ENCODE measurements around the gene PTPRA. TPM values are rescaled to one million over a fixed set of nuclear protein-coding genes. Genes with fewer than 3 reads are reported as not detected.
"Not testable (repeated sequence)": the region's sequence is repeated elsewhere in the genome, so short reads cannot be mapped to it uniquely, and the experiment has no call there.

Gene PTPRA
- total and polyA plus RNA-seq, 5 donors: 11.8 to 37.5 (median 34.2) TPM

- DNase-seq (no peak), ATAC-seq (peak; percentile 58 to 62)
- 51% methylated on average over 7 of the region's 7 CpGs for WGBS
- Histone ChIP-seq H3K27ac (ENCODE audit: low read length) (no peak overlapping the region), H3K4me3 (ENCODE audit: low read length) (no peak overlapping the region), H3K9me3 (ENCODE audit: control insufficient read depth, low read length) (no peaks in the 10 kb centered on the region), H3K27me3 (ENCODE audit: control insufficient read depth, insufficient read depth) (no peaks in the 10 kb centered on the region), H3K4me1 (ENCODE audit: control insufficient read depth, insufficient read depth, low read length) (no peaks in the 10 kb centered on the region)
- intact Hi-C loops (cut with DNase I): no loop called here
Observed at GRCh38 chr20:3000852-3001523, 127.7 kb downstream of the PTPRA start.

- no peak for ATAC-seq
- DNase-seq: no peak
- Histone ChIP-seq H3K27ac (ENCODE audit: low read length) (no peak overlapping the region), H3K27me3 (ENCODE audit: control insufficient read depth, insufficient read depth) (no peaks in the 10 kb centered on the region), H3K4me1 (ENCODE audit: control insufficient read depth, insufficient read depth, low read length) (no peaks in the 10 kb centered on the region), H3K9me3 (ENCODE audit: control insufficient read depth, low read length) (no peaks in the 10 kb centered on the region), H3K4me3 (ENCODE audit: low read length) (no peak overlapping the region)
- intact Hi-C loops (cut with DNase I): no loop called here
- WGBS: 95% methylated on average over 2 of the region's 2 CpGs
Observed at GRCh38 chr20:3003416-3003815, 130.1 kb downstream of the PTPRA start.

GRCh38 chr20:3010985-3011723 lies 137.9 kb downstream of the PTPRA start:
- intact Hi-C loops (cut with DNase I): no loop called here
- no peaks in the 10 kb centered on the region for H3K27me3 ChIP-seq (ENCODE audit: control insufficient read depth, insufficient read depth)
- H3K4me1 ChIP-seq (ENCODE audit: control insufficient read depth, insufficient read depth, low read length): no peaks in the 10 kb centered on the region
- no peaks in the 10 kb centered on the region for H3K9me3 ChIP-seq (ENCODE audit: control insufficient read depth, low read length)
- no peak overlapping the region for H3K4me3 ChIP-seq (ENCODE audit: low read length)
- ATAC-seq (no peak), DNase-seq (no peak)
- no peak overlapping the region for H3K27ac ChIP-seq (ENCODE audit: low read length)
- 88% methylated on average over 1 of the region's 1 CpG for WGBS

GRCh38 chr20:3011752-3012151 lies 138.5 kb downstream of the PTPRA start:
- intact Hi-C loops (cut with DNase I): no loop called here
- no peak overlapping the region for H3K27ac ChIP-seq (ENCODE audit: low read length)
- H3K4me1 ChIP-seq (ENCODE audit: control insufficient read depth, insufficient read depth, low read length): no peaks in the 10 kb centered on the region
- ATAC-seq (no peak), DNase-seq (no peak)
- H3K9me3 ChIP-seq (ENCODE audit: control insufficient read depth, low read length): no peaks in the 10 kb centered on the region
- 77% methylated on average over 3 of the region's 3 CpGs for WGBS
- H3K27me3 ChIP-seq (ENCODE audit: control insufficient read depth, insufficient read depth): no peaks in the 10 kb centered on the region
- no peak overlapping the region for H3K4me3 ChIP-seq (ENCODE audit: low read length)

GRCh38 chr20:3013771-3014170 lies 140.5 kb downstream of the PTPRA start:
- intact Hi-C loops (cut with DNase I): no loop called here
- no peaks in the 10 kb centered on the region for H3K9me3 ChIP-seq (ENCODE audit: control insufficient read depth, low read length)
- ATAC-seq: no peak

GRCh38 chr20:3014179-3014578 lies 140.9 kb downstream of the PTPRA start:
- ATAC-seq: no peak
- 97% methylated on average over 7 of the region's 7 CpGs for WGBS

More at GRCh38 chr20:3013771-3014170, 140.5 kb downstream of the PTPRA start:
- Histone ChIP-seq H3K27me3 (ENCODE audit: control insufficient read depth, insufficient read depth) (no peaks in the 10 kb centered on the region), H3K4me1 (ENCODE audit: control insufficient read depth, insufficient read depth, low read length) (no peaks in the 10 kb centered on the region), H3K27ac (ENCODE audit: low read length) (no peak overlapping the region), H3K4me3 (ENCODE audit: low read length) (no peak overlapping the region)
- 99% methylated on average over 5 of the region's 5 CpGs for WGBS
- DNase-seq: no peak

GRCh38 chr20:3014662-3015061 lies 141.4 kb downstream of the PTPRA start:
- Histone ChIP-seq H3K27ac (ENCODE audit: low read length) (no peak overlapping the region), H3K9me3 (ENCODE audit: control insufficient read depth, low read length) (no peaks in the 10 kb centered on the region), H3K4me3 (ENCODE audit: low read length) (no peak overlapping the region), H3K27me3 (ENCODE audit: control insufficient read depth, insufficient read depth) (no peaks in the 10 kb centered on the region), H3K4me1 (ENCODE audit: control insufficient read depth, insufficient read depth, low read length) (no peaks in the 10 kb centered on the region)
- DNase-seq (no peak), ATAC-seq (no peak)
- intact Hi-C loops (cut with DNase I): no loop called here
- WGBS: 84% methylated on average over 3 of the region's 3 CpGs

More at GRCh38 chr20:3014179-3014578, 140.9 kb downstream of the PTPRA start:
- H3K27ac ChIP-seq (ENCODE audit: low read length): no peak overlapping the region
- no peaks in the 10 kb centered on the region for H3K4me1 ChIP-seq (ENCODE audit: control insufficient read depth, insufficient read depth, low read length)
- H3K27me3 ChIP-seq (ENCODE audit: control insufficient read depth, insufficient read depth): no peaks in the 10 kb centered on the region
- intact Hi-C loops (cut with DNase I): no loop called here
- no peak for DNase-seq
- H3K9me3 ChIP-seq (ENCODE audit: control insufficient read depth, low read length): no peaks in the 10 kb centered on the region
- H3K4me3 ChIP-seq (ENCODE audit: low read length): no peak overlapping the region

- intact Hi-C loops (cut with DNase I); H3K4me1 ChIP-seq (ENCODE audit: control insufficient read depth, insufficient read depth, low read length); DNase-seq; H3K27ac ChIP-seq (ENCODE audit: low read length); H3K4me3 ChIP-seq (ENCODE audit: low read length); H3K27me3 ChIP-seq (ENCODE audit: control insufficient read depth, insufficient read depth); ATAC-seq; H3K9me3 ChIP-seq (ENCODE audit: control insufficient read depth, low read length): not testable (repeated sequence)
- WGBS: 97% methylated on average over 5 of the region's 5 CpGs
Observed at GRCh38 chr20:3015302-3015701, 142.0 kb downstream of the PTPRA start.

- DNase-seq (no peak), ATAC-seq (no peak)
- intact Hi-C loops (cut with DNase I): no loop called here
- WGBS: 85% methylated on average over 4 of the region's 4 CpGs
- H3K27me3 ChIP-seq (ENCODE audit: control insufficient read depth, insufficient read depth): no peaks in the 10 kb centered on the region
- no peaks in the 10 kb centered on the region for H3K4me1 ChIP-seq (ENCODE audit: control insufficient read depth, insufficient read depth, low read length)
- H3K4me3 ChIP-seq (ENCODE audit: low read length): no peak overlapping the region
- no peaks in the 10 kb centered on the region for H3K9me3 ChIP-seq (ENCODE audit: control insufficient read depth, low read length)
- H3K27ac ChIP-seq (ENCODE audit: low read length): no peak overlapping the region
Observed at GRCh38 chr20:3021327-3021726, 148.0 kb downstream of the PTPRA start.

- DNase-seq (no peak), ATAC-seq (no peak)
- H3K4me3 ChIP-seq (ENCODE audit: low read length): no peak overlapping the region
- H3K9me3 ChIP-seq (ENCODE audit: control insufficient read depth, low read length): no peaks in the 10 kb centered on the region
- H3K27me3 ChIP-seq (ENCODE audit: control insufficient read depth, insufficient read depth): no peaks in the 10 kb centered on the region
- intact Hi-C loops (cut with DNase I): no loop called here
- 98% methylated on average over 5 of the region's 5 CpGs for WGBS
- H3K27ac ChIP-seq (ENCODE audit: low read length): no peak overlapping the region
- no peaks in the 10 kb centered on the region for H3K4me1 ChIP-seq (ENCODE audit: control insufficient read depth, insufficient read depth, low read length)
Observed at GRCh38 chr20:3021777-3022176, 148.5 kb downstream of the PTPRA start.

GRCh38 chr20:3022559-3023490 lies 149.5 kb downstream of the PTPRA start:
- H3K27me3 ChIP-seq (ENCODE audit: control insufficient read depth, insufficient read depth); intact Hi-C loops (cut with DNase I); H3K27ac ChIP-seq (ENCODE audit: low read length); DNase-seq; ATAC-seq; H3K4me3 ChIP-seq (ENCODE audit: low read length); H3K9me3 ChIP-seq (ENCODE audit: control insufficient read depth, low read length); H3K4me1 ChIP-seq (ENCODE audit: control insufficient read depth, insufficient read depth, low read length): not testable (repeated sequence)
- WGBS: 73% methylated on average over 20 of the region's 20 CpGs

Data from right cardiac atrium (tissue), 5 donors.